Lung (tissue), 12 donors: ENCODE data around the gene KSR1. TPM values are rescaled to one million over a fixed set of nuclear protein-coding genes. Genes with fewer than 3 reads are reported as not detected.

Source experiments
- ATAC-seq: fragments of 200-7000 bp; cut with Tn5 transposase; one replicate; pipeline ENCODE4 v1.9.1; 2020; ENCODE audit warnings: moderate number of reproducible peaks; ENCODE audit not compliant: insufficient read depth, low FRiP score
- DNase-seq, 3 donors: peaks; one replicate each; pipeline ENCODE4 v3.0.0-alpha.2; 2013 to 2017
- H3K27ac ChIP-seq, 2 donors: one replicate each; pipeline ENCODE4 v1.5.1; 2013; ENCODE audit warnings: mild to moderate bottlenecking in 2 of 2, moderate library complexity in 2 of 2, control low read depth in 1 of 2, inconsistent platforms in 1 of 2, low read depth in 1 of 2, low read length in 1 of 2
- H3K27me3 ChIP-seq, 3 donors: one replicate each; pipeline ENCODE4 v1.5.1; 2013; ENCODE audit warnings: low read length in 2 of 3; ENCODE audit not compliant: control insufficient read depth in 3 of 3, insufficient read depth in 3 of 3
- H3K36me3 ChIP-seq, 4 donors: one replicate each; pipeline ENCODE4 v1.5.1; 2013; ENCODE audit warnings: low read length in 4 of 4, mild to moderate bottlenecking in 1 of 4, moderate library complexity in 1 of 4; ENCODE audit not compliant: control insufficient read depth in 4 of 4, insufficient read depth in 4 of 4
- H3K4me1 ChIP-seq, 5 donors: one replicate each; pipeline ENCODE4 v1.5.1; 2013; ENCODE audit warnings: low read length in 5 of 5, mild to moderate bottlenecking in 2 of 5, moderate library complexity in 1 of 5; ENCODE audit not compliant: control insufficient read depth in 5 of 5, insufficient read depth in 5 of 5
- H3K4me3 ChIP-seq: one replicate; pipeline ENCODE4 v1.5.1; 2013; ENCODE audit warnings: mild to moderate bottlenecking, control low read depth, moderate library complexity
- H3K9ac ChIP-seq, 2 donors: one replicate each; pipeline ENCODE4 v1.5.1; 2013; ENCODE audit warnings: low read length in 2 of 2, control low read depth in 1 of 2; ENCODE audit not compliant: insufficient read depth in 1 of 2
- H3K9me3 ChIP-seq, 4 donors: one replicate each; pipeline ENCODE4 v1.5.1; 2013; ENCODE audit warnings: low read length in 3 of 4, mild to moderate bottlenecking in 1 of 4, moderate library complexity in 1 of 4; ENCODE audit not compliant: control insufficient read depth in 4 of 4, insufficient read depth in 3 of 4
- WGBS, 2 donors: extraction: QIAGEN DNeasy Blood & Tissue Kit; methylation state at CpG; one replicate each; pipeline ENCODE4 v1.1.7; 2013; 5-methylcytosine and 5-hydroxymethylcytosine counted together
- polyA plus RNA-seq, 2 donors: library from polyadenylated mRNA; stranded (reverse); fragments of 200-250 nt; gene quantifications; one replicate each; pipeline ENCODE4 v1.2.1, GENCODE V29; 2013
- total RNA-seq, 2 donors: library from RNA; depleted of rRNA in 1 of 2; stranded (reverse); fragments of >200 nt in 1 of 2; gene quantifications; one replicate each; pipeline ENCODE4 v1.2.1, GENCODE V29; 2014 to 2021
- TF ChIP-seq, protein P1 (sequence below): IDR thresholded peaks from 2 replicates; pipeline ENCODE4 v1.5.1; 2012; ENCODE audit warnings: mild to moderate bottlenecking; ENCODE audit errors: control extremely low read depth, extremely low read depth
- donor health status: control.
- donor health status: control.
- donor health status: Bipolar disorder and iron deficiency.
- donor health status: healthy.
- donor health status: DM: yes; HTN: yes; CAD: no.

Gene KSR1
- total and polyA plus RNA-seq, 4 donors: 26.8 to 70.0 (median 42.3) TPM

DNA sequence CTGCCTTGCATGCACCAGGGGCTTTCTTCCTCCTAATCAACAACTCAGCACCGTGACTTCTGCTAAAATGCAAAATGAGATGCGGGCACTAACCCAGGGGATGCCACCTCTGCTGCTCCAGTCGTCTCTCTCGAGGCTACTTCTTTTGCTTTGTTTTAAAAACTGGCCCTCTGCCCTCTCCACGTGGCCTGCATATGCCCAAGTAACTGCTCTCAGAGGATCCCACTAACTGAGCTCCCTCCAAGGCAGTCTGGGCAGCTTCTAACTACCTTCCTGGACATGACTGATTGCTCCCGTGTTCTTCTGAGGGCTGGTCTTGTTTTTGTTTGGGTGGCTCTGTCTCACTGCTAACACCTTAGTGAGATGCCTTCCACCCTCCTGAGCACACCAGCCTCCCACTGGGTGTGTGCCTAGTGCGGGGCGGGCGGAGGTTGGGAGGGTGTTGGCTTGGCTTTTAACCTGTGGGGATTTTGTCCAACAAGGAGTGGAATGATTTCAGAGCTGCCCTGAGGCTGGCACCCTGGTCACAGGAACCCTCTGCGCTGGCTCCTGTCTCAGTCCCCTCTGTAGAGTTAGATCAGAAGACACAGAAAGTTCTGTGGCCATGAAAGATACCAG is 165.8 kb downstream of the KSR1 start:
- WGBS, 2 donors: 87 to 93% methylated on average over 10 of the region's 10 CpGs
- no peak overlapping the region for H3K27ac ChIP-seq

DNA sequence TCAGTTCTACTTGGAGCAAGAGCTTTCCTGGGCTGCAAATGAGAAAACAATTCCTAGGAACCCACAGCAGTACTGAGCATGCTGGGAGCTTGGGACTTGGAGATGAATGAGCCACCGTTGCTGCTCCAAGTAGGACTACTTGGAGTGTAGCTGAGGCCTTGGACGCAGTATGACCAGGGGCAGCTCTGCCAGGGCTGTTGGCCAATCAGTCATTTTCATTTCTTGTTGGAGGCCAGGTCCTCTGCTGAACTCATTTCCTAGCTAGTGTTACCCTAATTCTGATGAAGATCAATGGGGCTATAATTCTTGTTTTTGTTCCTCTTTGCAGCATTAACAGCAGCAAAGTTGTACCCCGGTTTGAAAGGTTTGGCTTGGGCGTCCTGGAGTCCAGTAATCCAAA is 166.7 kb downstream of the KSR1 start:
- no peaks in the 10 kb centered on the region for H3K4me1 ChIP-seq
- ATAC-seq (no peak), DNase-seq (no peak)
- no peak overlapping the region for H3K27ac ChIP-seq
- no peak overlapping the region for H3K9ac ChIP-seq
- peaks cover 3 to 55% (median 34%) of the 10 kb centered on the region in 4 donors for H3K36me3 ChIP-seq
- 87 to 96% methylated on average over 4 of the region's 4 CpGs for WGBS, 2 donors
- H3K9me3 ChIP-seq: no peaks in the 10 kb centered on the region
- no peak overlapping the region for H3K4me3 ChIP-seq
- H3K27me3 ChIP-seq: no peaks in the 10 kb centered on the region
- TF ChIP-seq, protein P1, sequence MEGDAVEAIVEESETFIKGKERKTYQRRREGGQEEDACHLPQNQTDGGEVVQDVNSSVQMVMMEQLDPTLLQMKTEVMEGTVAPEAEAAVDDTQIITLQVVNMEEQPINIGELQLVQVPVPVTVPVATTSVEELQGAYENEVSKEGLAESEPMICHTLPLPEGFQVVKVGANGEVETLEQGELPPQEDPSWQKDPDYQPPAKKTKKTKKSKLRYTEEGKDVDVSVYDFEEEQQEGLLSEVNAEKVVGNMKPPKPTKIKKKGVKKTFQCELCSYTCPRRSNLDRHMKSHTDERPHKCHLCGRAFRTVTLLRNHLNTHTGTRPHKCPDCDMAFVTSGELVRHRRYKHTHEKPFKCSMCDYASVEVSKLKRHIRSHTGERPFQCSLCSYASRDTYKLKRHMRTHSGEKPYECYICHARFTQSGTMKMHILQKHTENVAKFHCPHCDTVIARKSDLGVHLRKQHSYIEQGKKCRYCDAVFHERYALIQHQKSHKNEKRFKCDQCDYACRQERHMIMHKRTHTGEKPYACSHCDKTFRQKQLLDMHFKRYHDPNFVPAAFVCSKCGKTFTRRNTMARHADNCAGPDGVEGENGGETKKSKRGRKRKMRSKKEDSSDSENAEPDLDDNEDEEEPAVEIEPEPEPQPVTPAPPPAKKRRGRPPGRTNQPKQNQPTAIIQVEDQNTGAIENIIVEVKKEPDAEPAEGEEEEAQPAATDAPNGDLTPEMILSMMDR: no peak

More for the DNA sequence above, 165.8 kb downstream of the KSR1 start:
- no peak overlapping the region for H3K4me3 ChIP-seq
- H3K9ac ChIP-seq: no peak overlapping the region
- no peaks in the 10 kb centered on the region for H3K27me3 ChIP-seq
- ATAC-seq (no peak), DNase-seq (no peak)
- H3K4me1 ChIP-seq: no peaks in the 10 kb centered on the region
- TF ChIP-seq, protein P1: no peak
- H3K9me3 ChIP-seq: no peaks in the 10 kb centered on the region
- H3K36me3 ChIP-seq: peaks cover 3 to 62% (median 42%) of the 10 kb centered on the region in 4 donors

DNA sequence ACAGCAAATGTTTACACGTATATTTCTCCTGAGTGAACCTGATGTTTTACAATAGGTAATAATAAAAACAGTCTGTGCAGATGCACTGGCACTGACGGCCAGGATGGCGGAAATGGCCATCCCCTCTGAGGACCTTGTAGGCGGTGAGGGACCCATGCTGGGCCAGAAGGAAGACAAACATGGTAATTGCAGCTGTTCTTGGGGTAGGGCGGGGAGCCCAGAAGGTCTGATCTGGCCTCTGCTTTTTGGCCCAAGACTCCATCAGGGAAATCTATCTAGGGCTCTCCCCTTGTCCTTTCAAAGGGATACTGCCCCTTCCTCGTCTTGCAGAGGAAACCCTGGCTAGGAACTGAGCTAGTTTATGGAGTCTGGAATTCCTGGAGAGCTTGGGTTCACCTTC is 167.4 kb downstream of the KSR1 start:
- peaks cover 3 to 51% (median 31%) of the 10 kb centered on the region in 4 donors for H3K36me3 ChIP-seq
- TF ChIP-seq, protein P1: no peak
- DNase-seq: no peak
- H3K9ac ChIP-seq: no peak overlapping the region
- 93 to 95% methylated on average over 6 of the region's 6 CpGs for WGBS, 2 donors
- H3K9me3 ChIP-seq: no peaks in the 10 kb centered on the region
- ATAC-seq: no peak
- no peaks in the 10 kb centered on the region for H3K27me3 ChIP-seq
- H3K4me3 ChIP-seq: no peak overlapping the region
- no peaks in the 10 kb centered on the region for H3K4me1 ChIP-seq
- H3K27ac ChIP-seq: no peak overlapping the region

DNA sequence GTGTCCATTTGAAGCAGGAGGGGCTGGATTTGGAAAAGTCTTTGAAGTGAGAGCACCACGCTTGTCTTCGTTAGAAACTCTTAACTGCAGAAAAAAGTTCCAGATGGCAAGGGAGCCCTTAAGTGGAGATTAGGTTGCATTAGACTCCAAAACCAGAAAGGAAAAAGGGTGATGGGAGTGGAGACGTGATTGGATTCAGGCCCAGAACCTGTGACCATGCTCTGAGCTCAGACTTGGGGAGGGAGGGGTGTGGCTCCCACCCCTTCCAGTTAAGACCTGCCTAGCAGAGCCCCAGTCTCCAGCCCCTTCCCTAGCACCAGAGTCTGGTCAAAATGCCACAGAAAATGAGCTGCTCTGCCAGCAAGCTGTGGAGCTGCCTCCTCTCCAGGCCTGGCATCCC is 168.3 kb downstream of the KSR1 start:
- no peaks in the 10 kb centered on the region for H3K4me1 ChIP-seq
- peaks cover 3 to 51% (median 28%) of the 10 kb centered on the region in 4 donors for H3K36me3 ChIP-seq
- WGBS, 2 donors: 90 to 99% methylated on average over 3 of the region's 3 CpGs
- ATAC-seq (no peak), DNase-seq (no peak)
- TF ChIP-seq, protein P1: no peak
- H3K9me3 ChIP-seq: no peaks in the 10 kb centered on the region
- no peaks in the 10 kb centered on the region for H3K27me3 ChIP-seq
- H3K9ac ChIP-seq: no peak overlapping the region
- H3K4me3 ChIP-seq: no peak overlapping the region
- H3K27ac ChIP-seq: no peak overlapping the region
